Measurements from ENCODE around the gene TCAF2. TPM values are rescaled to one million over a fixed set of nuclear protein-coding genes. Genes with fewer than 3 reads are reported as not detected.
"Not testable (repeated sequence)": the region's sequence is repeated elsewhere in the genome, so short reads cannot be mapped to it uniquely, and the experiment has no call there.

The TCAF2 gene
- 3.0 and 3.1 TPM in 2 replicates for polyA plus RNA-seq (2013)

DNA sequence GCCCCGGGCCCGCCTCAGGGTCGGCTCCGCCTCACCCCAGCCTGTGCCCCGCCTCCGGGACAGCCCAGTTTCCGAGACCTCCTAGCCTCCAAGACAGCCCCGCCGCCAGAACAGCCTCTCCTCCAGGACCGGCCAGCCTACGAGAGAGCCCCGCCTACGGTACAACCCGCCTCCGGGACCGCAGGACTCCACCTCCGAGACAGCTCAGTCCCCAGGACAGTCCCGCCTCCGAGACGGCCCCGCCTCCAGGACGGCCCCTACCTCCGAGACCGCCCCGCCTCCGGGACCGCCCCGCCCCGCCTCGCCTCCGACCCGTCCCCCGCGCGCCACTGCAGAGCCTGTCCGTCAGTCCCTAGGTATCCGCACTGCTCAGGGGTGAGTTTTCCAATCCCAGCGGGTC, at the start of gene TCAF2:
Gene TCAF2, plus strand, starts transcription at position 329 of the 400 bp plus-strand sequence.
- H3K27me3 ChIP-seq (ENCODE audit: insufficient read depth, low read length); H2AK5ac ChIP-seq (ENCODE audit: low read length); H2BK12ac ChIP-seq (ENCODE audit: low read length); H3K18ac ChIP-seq (ENCODE audit: low read length); H4K8ac ChIP-seq (ENCODE audit: low read depth, low read length); H3K36me3 ChIP-seq (ENCODE audit: control insufficient read depth in 1 of 2, insufficient read depth in 2 of 2, low read length in 2 of 2); H3K14ac ChIP-seq (ENCODE audit: low read length); H3K4me1 ChIP-seq (ENCODE audit: control insufficient read depth in 1 of 2, insufficient read depth in 2 of 2, low read length in 2 of 2); H3K4me3 ChIP-seq (ENCODE audit: low read depth, low read length); H3K4me2 ChIP-seq (ENCODE audit: low read length); H2BK5ac ChIP-seq (ENCODE audit: low read depth, low read length, poor library complexity); H3K27ac ChIP-seq (ENCODE audit: low read depth, low read length); H4K12ac ChIP-seq (ENCODE audit: low read depth, low read length); H3K79me1 ChIP-seq (ENCODE audit: low read length); H2AFZ ChIP-seq (ENCODE audit: insufficient read depth, low read length, poor library complexity); H4K91ac ChIP-seq (ENCODE audit: low read depth, low read length); H2BK120ac ChIP-seq (ENCODE audit: insufficient read depth, low read length, poor library complexity); H3K9ac ChIP-seq (ENCODE audit: low read length); H3K4ac ChIP-seq (ENCODE audit: low read depth, low read length); H3K23ac ChIP-seq (ENCODE audit: low read length); DNase-seq; H3K9me3 ChIP-seq (ENCODE audit: insufficient read depth, low read depth, low read length); H3K79me2 ChIP-seq (ENCODE audit: control insufficient read depth, insufficient read depth, low read length, poor library complexity): not testable (repeated sequence)
- WGBS (ENCODE audit: extremely low coverage, insufficient coverage, insufficient read length): no CpG with 5 or more reads among the region's 38 CpGs

DNA sequence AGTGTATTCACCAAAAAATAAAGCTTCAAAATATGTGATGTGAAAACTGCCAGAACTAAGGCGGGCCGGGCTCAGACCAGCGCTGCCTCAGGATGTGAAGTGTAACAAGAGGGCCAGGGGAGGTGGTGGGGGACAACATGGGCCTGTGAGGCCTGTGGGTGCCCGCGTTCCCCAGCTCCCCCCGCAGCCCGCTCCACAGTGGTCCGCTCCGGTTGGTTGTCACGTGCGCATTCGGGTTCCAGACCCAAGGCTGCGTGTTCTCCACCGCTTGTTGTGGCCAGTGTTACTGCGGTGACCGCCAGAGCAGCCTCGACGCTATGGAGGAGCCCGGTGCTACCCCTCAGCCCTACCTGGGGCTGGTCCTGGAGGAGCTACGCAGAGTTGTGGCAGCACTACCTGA, 49.3 kb upstream of the TCAF2 start, which contains the start of gene CTAGE15:
Gene CTAGE15, plus strand, starts transcription at position 301 of the 400 bp plus-strand sequence. Its CDS starts 17 bp downstream, at position 318.
- not testable (repeated sequence) for H3K36me3 ChIP-seq (ENCODE audit: control insufficient read depth in 1 of 2, insufficient read depth in 2 of 2, low read length in 2 of 2); H3K4ac ChIP-seq (ENCODE audit: low read depth, low read length); H3K4me1 ChIP-seq (ENCODE audit: control insufficient read depth in 1 of 2, insufficient read depth in 2 of 2, low read length in 2 of 2); H2BK5ac ChIP-seq (ENCODE audit: low read depth, low read length, poor library complexity); H2AK5ac ChIP-seq (ENCODE audit: low read length); H2BK120ac ChIP-seq (ENCODE audit: insufficient read depth, low read length, poor library complexity); H3K23ac ChIP-seq (ENCODE audit: low read length); H4K8ac ChIP-seq (ENCODE audit: low read depth, low read length); DNase-seq; H3K27me3 ChIP-seq (ENCODE audit: insufficient read depth, low read length); H4K91ac ChIP-seq (ENCODE audit: low read depth, low read length); H2AFZ ChIP-seq (ENCODE audit: insufficient read depth, low read length, poor library complexity); H4K12ac ChIP-seq (ENCODE audit: low read depth, low read length); H3K4me3 ChIP-seq (ENCODE audit: low read depth, low read length); H2BK12ac ChIP-seq (ENCODE audit: low read length); H3K18ac ChIP-seq (ENCODE audit: low read length); H3K9ac ChIP-seq (ENCODE audit: low read length); H3K79me1 ChIP-seq (ENCODE audit: low read length); H3K4me2 ChIP-seq (ENCODE audit: low read length); H3K27ac ChIP-seq (ENCODE audit: low read depth, low read length); H3K14ac ChIP-seq (ENCODE audit: low read length); H3K79me2 ChIP-seq (ENCODE audit: control insufficient read depth, insufficient read depth, low read length, poor library complexity); H3K9me3 ChIP-seq (ENCODE audit: insufficient read depth, low read depth, low read length)
- WGBS (ENCODE audit: extremely low coverage, insufficient coverage, insufficient read length): no CpG with 5 or more reads among the region's 20 CpGs

DNA sequence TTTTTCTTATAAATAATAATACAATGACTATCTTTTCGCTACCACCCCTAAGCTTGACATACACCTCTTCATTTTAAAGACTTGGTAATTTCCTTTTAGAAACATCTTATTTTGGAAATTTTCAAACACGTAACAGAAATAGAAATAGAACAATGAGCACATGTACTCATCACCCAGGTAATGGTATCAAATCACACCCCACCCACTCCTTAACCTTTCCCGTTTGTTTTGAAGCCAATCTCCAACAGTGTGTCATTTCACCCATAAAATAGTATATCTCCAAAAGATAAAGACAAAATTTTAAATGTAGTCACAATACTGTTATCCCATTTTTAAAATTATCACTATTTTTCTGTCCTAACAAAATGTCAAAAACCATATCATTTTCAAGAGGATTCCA, 32.6 kb upstream of the TCAF2 start:
- H3K36me3 ChIP-seq (ENCODE audit: control insufficient read depth in 1 of 2, insufficient read depth in 2 of 2, low read length in 2 of 2); H2BK12ac ChIP-seq (ENCODE audit: low read length); H3K27me3 ChIP-seq (ENCODE audit: insufficient read depth, low read length); H3K14ac ChIP-seq (ENCODE audit: low read length); H4K91ac ChIP-seq (ENCODE audit: low read depth, low read length); H3K79me2 ChIP-seq (ENCODE audit: control insufficient read depth, insufficient read depth, low read length, poor library complexity); H3K18ac ChIP-seq (ENCODE audit: low read length); DNase-seq; H3K79me1 ChIP-seq (ENCODE audit: low read length); H3K4me2 ChIP-seq (ENCODE audit: low read length); H4K12ac ChIP-seq (ENCODE audit: low read depth, low read length); H3K9me3 ChIP-seq (ENCODE audit: insufficient read depth, low read depth, low read length); H2BK5ac ChIP-seq (ENCODE audit: low read depth, low read length, poor library complexity); H2AK5ac ChIP-seq (ENCODE audit: low read length); H4K8ac ChIP-seq (ENCODE audit: low read depth, low read length); H3K23ac ChIP-seq (ENCODE audit: low read length); H2AFZ ChIP-seq (ENCODE audit: insufficient read depth, low read length, poor library complexity); H2BK120ac ChIP-seq (ENCODE audit: insufficient read depth, low read length, poor library complexity); H3K4me3 ChIP-seq (ENCODE audit: low read depth, low read length); H3K27ac ChIP-seq (ENCODE audit: low read depth, low read length); H3K4ac ChIP-seq (ENCODE audit: low read depth, low read length); H3K4me1 ChIP-seq (ENCODE audit: control insufficient read depth in 1 of 2, insufficient read depth in 2 of 2, low read length in 2 of 2); H3K9ac ChIP-seq (ENCODE audit: low read length): not testable (repeated sequence)
- no CpG with 5 or more reads among the region's 3 CpGs for WGBS (ENCODE audit: extremely low coverage, insufficient coverage, insufficient read length)

DNA sequence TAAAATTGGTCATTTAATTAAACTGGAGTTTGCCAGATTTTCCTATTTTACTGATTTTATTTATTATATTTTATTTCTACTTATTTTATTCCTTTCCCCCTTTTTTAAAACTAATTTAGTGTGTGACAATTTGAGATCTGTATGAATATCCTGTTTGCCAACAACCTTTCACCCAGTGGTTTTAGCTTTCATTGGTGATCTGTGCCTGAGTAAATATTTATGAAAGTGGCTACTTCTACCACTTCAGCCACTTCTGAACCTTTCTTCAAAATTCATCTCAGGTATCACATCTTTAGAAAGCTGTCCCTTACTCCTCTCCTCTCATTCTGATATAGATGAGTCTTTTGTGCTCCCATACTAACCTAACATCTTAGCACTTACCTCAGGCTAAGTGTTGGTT, 30.9 kb upstream of the TCAF2 start:
- not testable (repeated sequence) for H4K91ac ChIP-seq (ENCODE audit: low read depth, low read length); H3K18ac ChIP-seq (ENCODE audit: low read length); H2BK12ac ChIP-seq (ENCODE audit: low read length); H3K4ac ChIP-seq (ENCODE audit: low read depth, low read length); H3K9me3 ChIP-seq (ENCODE audit: insufficient read depth, low read depth, low read length); H3K9ac ChIP-seq (ENCODE audit: low read length); H3K14ac ChIP-seq (ENCODE audit: low read length); H3K4me1 ChIP-seq (ENCODE audit: control insufficient read depth in 1 of 2, insufficient read depth in 2 of 2, low read length in 2 of 2); H2BK5ac ChIP-seq (ENCODE audit: low read depth, low read length, poor library complexity); H3K4me3 ChIP-seq (ENCODE audit: low read depth, low read length); H3K4me2 ChIP-seq (ENCODE audit: low read length); H4K12ac ChIP-seq (ENCODE audit: low read depth, low read length); H3K36me3 ChIP-seq (ENCODE audit: control insufficient read depth in 1 of 2, insufficient read depth in 2 of 2, low read length in 2 of 2); DNase-seq; H2AK5ac ChIP-seq (ENCODE audit: low read length); H3K79me2 ChIP-seq (ENCODE audit: control insufficient read depth, insufficient read depth, low read length, poor library complexity); H3K27me3 ChIP-seq (ENCODE audit: insufficient read depth, low read length); H3K23ac ChIP-seq (ENCODE audit: low read length); H3K27ac ChIP-seq (ENCODE audit: low read depth, low read length); H4K8ac ChIP-seq (ENCODE audit: low read depth, low read length); H2BK120ac ChIP-seq (ENCODE audit: insufficient read depth, low read length, poor library complexity); H2AFZ ChIP-seq (ENCODE audit: insufficient read depth, low read length, poor library complexity); H3K79me1 ChIP-seq (ENCODE audit: low read length)
